HG02884 (cell line): ENCODE measurements around the gene NOS2.
"Not testable (repeated sequence)": the region's sequence is repeated elsewhere in the genome, so short reads cannot be mapped to it uniquely, and the experiment has no call there.

Experiments
- ATAC-seq: cut with Tn5 transposase; IDR thresholded peaks from one replicate; pipeline ENCODE4 v1.9.1; 2021; ENCODE audit warnings: mild to moderate bottlenecking, moderate library complexity; ENCODE audit not compliant: unreplicated experiment

The NOS2 gene

DNA sequence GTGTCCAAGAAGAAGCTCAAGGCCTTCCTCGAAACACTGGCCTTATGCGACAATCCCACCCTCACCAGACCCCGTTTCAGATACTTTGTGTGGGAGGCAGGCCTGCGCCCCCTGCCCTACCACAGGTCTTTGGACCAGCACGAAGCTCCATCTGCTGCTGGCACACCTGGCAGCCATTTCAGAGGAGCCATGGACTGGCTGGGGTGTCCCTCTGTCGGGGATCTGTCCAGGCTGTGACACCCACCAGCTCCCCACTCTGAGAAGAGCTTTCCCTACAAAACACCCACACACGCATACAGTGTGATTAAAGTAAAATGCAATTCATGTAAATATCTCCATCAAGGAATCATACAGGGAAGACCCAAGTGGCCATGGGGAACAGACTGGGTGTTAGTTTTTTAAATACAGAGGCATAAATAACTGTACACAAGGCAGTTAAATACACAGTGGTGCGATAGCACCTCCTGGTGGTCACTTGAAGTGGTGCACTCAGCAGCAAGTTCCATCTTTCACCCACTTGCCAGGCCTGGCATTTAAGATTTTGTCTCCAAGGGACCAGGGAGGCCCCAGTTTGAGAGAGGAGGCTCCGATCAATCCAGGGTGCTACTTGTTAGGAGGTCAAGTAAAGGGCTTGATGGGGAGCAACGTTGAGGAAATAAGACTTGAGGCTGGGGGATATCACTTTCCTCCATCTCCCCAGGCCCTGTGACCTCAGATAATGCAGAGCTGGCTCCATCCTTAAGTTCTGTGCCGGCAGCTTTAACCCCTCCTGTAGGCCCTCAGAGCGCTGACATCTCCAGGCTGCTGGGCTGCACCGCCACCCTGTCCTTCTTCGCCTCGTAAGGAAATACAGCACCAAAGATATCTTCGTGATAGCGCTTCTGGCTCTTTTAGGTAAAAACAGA, 43.6 kb downstream of the NOS2 start:
- no peak for ATAC-seq

DNA sequence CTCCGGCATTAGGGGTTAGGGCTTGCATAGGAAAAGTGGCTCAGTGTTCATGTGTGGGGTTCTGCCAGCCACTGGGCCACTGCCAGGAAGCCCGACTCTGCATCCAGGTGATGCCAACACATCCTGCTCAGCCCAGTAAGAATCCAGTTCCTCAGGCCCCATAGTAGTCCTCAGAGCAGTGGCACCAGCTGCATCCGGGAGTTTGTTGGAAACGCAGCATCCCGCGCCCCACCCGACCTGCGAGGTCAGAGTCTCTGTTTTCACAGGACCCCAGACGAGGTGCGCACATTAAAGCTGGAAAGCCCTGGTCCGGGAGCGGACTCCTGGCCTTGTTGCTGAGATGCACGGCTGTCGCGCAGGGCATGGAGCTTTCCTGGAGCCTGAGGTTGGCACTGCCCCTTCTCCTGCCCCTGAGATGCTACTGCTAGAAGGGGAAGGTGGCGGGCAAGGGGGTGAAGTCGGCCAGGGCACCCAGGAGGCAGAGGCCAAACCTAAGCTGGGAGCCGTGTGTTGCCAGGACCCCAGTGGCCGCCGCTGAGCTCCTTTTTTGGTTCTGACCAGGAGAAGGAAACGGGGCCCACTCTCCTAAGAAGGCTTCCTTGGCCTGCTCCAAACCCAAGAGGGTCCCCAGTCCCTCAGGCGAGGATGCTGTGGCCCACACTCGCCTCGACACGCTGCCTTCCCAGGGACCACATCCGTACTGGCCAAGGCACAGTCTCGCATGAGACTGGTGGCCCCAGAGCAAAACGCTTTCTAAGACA, 44.4 kb downstream of the NOS2 start:
- ATAC-seq = no peak

DNA sequence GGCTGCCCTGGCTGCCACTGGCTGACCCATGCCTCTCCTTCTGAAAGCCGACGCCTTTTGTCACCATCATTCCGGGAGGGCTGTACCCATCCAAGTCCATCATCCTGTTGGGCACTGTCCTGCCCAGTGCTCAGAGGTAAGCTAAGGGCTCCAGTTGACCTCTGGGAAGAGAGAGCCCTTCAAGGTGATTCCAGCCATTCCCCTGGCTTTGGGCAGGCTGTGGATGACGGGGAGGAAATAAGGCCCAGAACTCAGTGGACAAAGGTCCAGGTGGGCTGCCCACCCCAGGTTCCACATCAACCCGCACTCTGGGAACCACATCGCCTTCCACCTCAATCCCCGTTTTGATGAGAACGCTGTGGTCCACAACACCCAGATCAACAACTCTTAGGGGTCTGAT, 45.8 kb downstream of the NOS2 start:
- no peak for ATAC-seq

- not testable (repeated sequence) for ATAC-seq
These were observed 46.6 kb downstream of the NOS2 start for GRCh38 chr17:27753726-27754125.

GRCh38 chr17:27752831-27753619, 47.3 kb downstream of the NOS2 start:
- ATAC-seq = not testable (repeated sequence)

DNA sequence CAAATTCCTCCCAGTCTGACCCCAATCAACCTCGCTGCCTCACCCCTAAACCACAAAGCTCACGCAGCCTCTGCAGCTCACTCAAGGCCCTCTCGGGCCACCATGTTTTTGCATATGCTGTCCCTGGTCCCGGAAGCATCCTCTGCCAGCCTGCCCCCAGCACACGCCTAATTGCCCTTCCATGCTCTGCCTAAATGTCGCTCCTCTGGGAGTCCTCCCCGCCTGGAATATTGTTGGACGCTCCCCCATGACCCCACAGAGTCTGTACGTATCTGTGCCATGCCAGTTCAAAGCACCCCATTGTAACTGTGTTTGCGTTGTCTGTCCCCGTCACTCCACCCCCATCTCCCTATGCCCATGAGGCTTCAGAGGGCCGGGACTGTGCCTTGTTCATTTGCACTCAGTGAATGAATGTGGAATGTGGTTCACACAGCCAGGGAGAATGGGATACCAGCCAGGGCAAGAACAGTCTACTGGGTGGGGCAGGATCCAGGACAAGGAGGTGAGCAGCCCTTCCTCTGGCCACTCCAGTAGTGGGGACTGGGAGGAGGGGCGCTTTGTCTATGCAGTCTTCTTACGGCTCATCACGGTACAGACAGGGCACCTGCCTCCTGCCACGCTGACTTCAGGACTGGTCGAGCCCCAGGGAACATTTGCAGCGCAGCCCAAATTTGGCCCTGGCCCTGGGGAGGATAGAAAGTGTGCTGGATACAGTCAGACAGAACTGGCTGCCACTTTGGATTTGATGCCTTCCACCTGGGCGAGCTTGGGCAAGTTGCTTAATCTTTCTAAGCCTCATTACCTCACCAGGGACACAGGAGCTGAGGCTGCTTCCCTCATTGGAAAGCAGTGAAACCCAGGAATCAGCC, 48.5 kb downstream of the NOS2 start:
- no peak for ATAC-seq

- ATAC-seq = no peak
These were observed 49.2 kb downstream of the NOS2 start for GRCh38 chr17:27751166-27751565.

GRCh38 chr17:27749562-27750150, 50.7 kb downstream of the NOS2 start:
- not testable (repeated sequence) for ATAC-seq

GRCh38 chr17:27748360-27748825, 51.9 kb downstream of the NOS2 start:
- ATAC-seq = no peak

DNA sequence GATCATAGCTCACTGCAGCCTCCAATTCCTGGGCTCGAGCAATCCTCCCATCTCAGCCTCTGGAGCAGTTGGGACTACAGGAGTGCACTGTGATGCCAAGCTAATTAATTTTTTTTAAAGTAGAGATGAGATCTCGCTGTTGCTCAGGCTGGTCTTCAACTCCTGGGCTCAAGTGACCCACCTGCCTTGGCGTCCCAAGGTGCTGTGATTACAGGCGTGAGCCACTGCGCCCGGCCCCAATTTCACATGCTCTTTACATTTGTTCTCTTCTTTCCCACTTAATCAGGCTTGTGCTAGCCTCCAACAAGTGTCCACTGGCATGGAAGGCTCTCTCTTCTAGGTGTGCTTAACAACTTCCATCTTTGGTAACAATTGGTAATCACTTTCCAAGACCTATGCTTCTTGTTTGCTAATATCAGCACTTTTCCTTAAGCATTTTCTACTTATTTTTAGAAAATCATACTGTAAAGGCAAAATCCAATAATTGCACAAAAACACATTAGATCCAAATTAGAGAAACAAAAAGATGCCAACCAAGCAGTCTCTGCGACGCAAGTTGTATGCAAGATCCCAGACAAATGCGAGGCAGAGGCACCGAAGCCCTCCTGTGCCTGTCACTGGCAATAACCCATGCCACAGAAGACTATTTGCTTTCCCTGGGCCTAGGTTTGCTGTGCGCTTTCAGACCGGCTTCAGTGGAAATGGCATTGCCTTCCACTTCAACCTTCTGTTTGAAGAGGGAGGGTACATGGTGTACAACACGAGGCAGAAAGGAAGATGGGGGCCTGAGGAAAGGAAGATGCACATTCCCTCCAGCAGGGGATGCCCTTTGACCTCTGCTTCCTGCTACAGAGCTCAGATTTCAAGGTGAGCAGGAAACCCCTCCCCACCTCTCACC, 52.6 kb downstream of the NOS2 start:
- no peak for ATAC-seq

DNA sequence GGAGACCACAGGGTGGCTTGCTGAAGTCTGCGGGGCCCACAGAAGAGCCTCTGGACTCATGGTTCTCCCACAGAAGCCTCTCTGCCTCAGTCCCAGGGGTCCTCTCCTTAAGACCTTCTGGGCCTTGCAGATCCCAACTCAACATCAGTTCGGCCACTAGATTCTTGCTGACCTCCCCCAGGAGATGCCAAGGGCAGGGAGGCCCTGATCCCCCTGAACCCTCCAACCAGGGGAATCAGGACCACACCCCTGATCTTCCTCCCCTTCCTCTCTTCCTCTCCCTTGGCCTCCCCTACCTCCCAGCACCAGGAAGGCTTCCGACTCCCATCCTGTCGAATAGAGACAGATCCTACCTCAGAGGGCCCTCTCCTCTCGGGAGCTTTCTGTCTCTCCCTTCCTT, 53.4 kb downstream of the NOS2 start:
- ATAC-seq = no peak

DNA sequence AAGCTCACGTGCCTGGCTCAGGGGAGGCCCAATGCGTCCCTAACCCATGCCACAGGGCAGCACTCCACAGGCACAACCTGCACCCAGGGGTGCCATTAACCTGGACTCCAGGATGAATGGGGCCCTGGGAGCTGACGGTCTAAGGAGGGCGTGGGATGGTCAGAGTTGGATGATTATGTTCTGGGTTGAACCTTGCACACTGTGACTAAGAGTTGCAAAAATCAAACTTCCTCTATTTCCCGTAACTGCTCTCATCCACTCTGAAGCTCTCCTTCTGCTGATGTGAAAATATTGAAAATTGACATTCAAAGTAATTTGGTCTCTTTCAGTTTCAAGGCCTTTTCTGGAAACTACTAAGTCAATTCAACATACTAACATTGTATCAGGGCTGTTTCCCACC, 54.0 kb downstream of the NOS2 start:
- ATAC-seq = not testable (repeated sequence)

GRCh38 chr17:27745207-27745830, 55.0 kb downstream of the NOS2 start:
- not testable (repeated sequence) for ATAC-seq

DNA sequence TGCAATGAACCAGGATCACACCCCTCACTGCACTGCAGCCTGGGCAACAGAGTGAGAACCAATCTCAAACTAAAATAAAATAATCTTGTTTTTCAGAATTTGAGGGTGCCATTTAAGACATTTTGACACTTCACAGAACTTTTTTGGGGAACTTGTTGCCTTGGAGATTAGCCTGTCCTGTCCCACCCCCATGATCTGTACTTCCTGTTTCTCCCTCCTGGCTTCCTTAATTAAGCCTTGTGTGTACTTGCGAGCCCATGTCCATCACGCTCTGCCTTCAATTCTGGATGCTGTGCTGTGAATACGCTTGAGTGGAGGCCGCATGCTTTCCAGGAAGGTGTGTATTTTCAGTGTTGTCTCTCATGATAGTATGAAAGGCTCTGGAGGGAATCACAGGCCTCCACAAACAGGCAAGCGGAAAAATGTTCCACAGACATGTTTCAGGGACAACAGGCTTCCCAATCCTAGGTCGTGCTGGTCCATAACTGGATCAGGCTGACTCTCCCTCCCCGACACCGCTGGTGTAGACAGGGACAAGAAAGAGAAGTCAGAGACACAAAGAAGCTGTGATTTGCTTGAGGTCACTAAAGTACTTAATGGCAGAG, 56.9 kb downstream of the NOS2 start:
- no peak for ATAC-seq

DNA sequence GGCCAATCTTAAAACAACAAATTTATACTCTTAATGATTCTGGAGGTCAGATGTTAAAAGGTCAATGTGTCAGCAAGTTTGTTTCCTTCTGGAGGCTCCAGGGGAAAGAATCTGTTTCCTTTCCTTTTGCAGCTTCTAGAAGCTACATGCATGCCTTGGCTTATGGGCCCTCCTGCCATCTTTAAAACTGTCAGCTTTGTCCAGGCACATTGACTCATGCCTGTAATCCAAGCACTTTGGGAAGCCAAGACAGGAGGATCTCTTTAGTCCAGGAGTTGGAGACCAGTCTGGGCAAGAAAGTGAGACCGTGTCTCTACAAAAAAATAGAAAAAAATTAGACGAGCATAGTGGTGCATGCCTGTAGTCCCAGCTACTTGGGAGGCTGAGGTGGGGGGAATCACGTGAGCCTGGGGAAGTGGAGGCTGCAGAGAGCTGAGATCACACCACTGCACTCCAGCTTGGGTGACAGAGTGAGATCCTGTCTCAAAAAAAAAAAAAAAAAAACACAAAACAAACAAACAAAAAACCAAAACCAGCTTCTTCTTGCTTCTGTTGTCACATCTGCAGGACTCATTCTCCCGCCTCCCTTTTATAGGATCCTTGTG, 58.3 kb downstream of the NOS2 start:
- ATAC-seq = no peak

DNA sequence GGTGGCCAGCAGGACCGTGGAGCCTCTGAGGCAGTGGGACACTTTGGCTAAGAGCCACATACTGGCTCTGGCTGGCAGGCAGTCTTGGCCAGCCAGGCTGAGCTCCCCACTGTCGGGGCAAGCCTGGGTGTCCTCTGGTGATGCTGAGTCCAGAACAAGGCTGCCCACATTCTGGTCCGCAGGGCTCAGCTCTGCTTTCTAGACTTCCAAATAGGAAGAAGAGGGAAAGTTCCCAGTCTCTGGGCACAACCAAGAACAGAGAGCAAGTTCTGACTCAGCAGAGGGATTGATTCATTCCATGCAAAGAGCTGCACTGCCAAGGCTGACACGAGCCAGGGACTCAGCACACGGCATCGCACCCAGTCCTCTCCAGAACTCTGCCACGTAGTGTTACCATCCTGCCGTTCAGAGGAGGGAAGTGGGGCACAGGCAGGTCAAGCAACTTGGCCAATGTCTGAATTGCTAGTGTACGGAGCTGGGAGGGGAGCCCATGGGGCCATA, 58.9 kb downstream of the NOS2 start:
- no peak for ATAC-seq

DNA sequence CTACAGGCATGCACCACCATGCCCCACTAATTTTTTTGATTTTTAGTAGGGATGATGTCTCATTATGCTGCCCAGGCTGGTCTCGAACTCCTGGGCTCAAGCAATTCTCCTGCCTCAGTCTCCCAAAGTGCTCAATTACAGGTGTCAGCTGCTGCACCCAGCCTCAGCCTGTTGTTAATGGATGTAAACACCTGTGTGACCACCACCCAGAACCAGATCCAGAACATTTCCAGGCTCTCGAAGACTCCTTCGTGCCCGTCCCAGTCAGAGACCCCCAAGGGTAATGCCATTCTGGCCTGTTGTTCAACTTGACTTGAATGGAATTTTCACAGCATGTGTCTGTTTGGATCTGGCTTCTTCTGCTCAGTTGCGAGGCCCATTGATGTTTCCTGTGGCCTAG, 59.8 kb downstream of the NOS2 start:
- not testable (repeated sequence) for ATAC-seq
